BE2C (cell line): ENCODE results near the gene CFAP46.

Source experiments
- DNase-seq: peaks from one replicate; pipeline ENCODE4 v3.0.0-alpha.2; 2020
- H3K27me3 ChIP-seq: fragments of 250-450 bp; sonication (Bioruptor Pico); 2 replicates; pipeline ENCODE4 v1.5.1; 2020; ENCODE audit warnings: mild to moderate bottlenecking
- H3K36me3 ChIP-seq: fragments of 250-450 bp; sonication (Bioruptor Pico); 2 replicates; pipeline ENCODE4 v1.5.1; 2020; ENCODE audit warnings: mild to moderate bottlenecking
- H3K4me1 ChIP-seq: fragments of 250-450 bp; sonication (Bioruptor Pico); 2 replicates; pipeline ENCODE4 v1.5.1; 2020
- H3K4me3 ChIP-seq: 2 replicates; pipeline ENCODE4 v1.5.1; 2011; ENCODE audit warnings: low read depth, low read length
- H3K9me3 ChIP-seq: fragments of 250-450 bp; sonication (Bioruptor Pico); 2 replicates; pipeline ENCODE4 v1.5.1; 2020
- CTCF ChIP-seq: IDR thresholded peaks from 2 replicates; pipeline ENCODE4 v1.5.1; 2012; ENCODE audit warnings: mild to moderate bottlenecking, low read depth, low read length

Gene CFAP46

GRCh38 chr10:132763545-132763944 is 178.8 kb downstream of the CFAP46 start:
- TF ChIP-seq CTCF, result no peak
- no peak for DNase-seq
- Histone ChIP-seq H3K4me1 (no peaks in the 10 kb centered on the region), H3K27me3 (no peaks in the 10 kb centered on the region), H3K9me3 (no peaks in the 10 kb centered on the region), H3K4me3 (no peak overlapping the region), H3K36me3 (no peaks in the 10 kb centered on the region)

DNA sequence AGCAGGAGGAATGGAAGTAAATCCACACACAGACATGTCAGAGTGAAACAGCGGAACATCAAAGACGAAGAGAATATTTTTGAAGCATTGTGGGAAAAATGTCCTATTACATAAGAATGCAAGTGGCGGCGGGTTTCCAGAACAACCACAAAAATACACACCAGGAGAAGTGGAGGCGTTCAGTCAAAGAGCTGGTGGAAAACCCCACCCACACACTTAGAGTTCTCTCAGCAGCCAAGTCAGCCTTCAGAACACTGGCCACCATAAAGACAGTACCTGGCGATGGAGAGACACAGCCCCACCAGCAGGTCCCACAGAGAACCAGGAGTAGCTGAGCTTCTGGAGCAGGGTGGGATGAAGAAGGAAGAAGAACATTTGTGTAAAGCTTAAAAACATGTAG is 180.1 kb downstream of the CFAP46 start:
- Histone ChIP-seq H3K9me3 (no peaks in the 10 kb centered on the region), H3K4me3 (no peak overlapping the region), H3K4me1 (no peaks in the 10 kb centered on the region), H3K36me3 (no peaks in the 10 kb centered on the region), H3K27me3 (no peaks in the 10 kb centered on the region)
- no peak for TF ChIP-seq CTCF
- no peak for DNase-seq

DNA sequence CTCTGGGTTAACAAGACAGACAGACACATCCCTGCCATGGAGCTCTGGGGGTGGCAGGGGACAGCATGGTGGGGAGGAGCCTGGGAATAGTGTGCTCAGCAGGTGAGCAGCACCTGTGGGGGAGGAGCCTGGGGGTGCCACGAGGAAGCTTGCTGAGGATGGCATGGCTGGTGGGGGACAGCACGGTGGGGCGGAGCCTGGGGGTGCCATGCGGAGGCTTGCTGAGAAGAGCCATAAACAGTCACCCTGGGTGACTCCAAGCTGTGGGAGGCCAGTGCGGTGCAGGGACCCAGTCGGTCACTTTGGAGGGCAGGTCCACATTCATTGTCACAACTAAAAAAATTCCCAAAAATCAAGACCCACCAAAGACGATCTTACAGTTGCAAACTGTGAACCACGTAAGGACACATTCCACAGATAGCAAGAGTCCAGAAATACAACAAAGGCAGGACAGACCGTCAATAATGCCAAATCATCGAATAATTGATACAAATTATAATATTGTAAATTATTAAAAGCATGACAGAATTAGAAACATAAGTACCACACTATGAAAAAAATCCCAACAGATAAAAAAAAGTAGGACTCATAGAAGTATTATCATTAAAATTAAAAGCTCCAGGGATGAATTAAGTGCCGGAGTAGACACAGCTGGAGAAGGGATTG is 180.8 kb downstream of the CFAP46 start:
- Histone ChIP-seq H3K4me1 (no peaks in the 10 kb centered on the region), H3K4me3 (no peak overlapping the region), H3K9me3 (no peaks in the 10 kb centered on the region), H3K27me3 (no peaks in the 10 kb centered on the region), H3K36me3 (no peaks in the 10 kb centered on the region)
- TF ChIP-seq CTCF, result no peak
- no peak for DNase-seq

GRCh38 chr10:132758865-132759264 is 183.5 kb downstream of the CFAP46 start:
- no peak overlapping the region for H3K4me3 ChIP-seq
- H3K36me3 ChIP-seq, result no peaks in the 10 kb centered on the region
- TF ChIP-seq CTCF, result no peak
- no peak for DNase-seq
- no peaks in the 10 kb centered on the region for H3K9me3 ChIP-seq
- H3K27me3 ChIP-seq, result no peaks in the 10 kb centered on the region
- no peaks in the 10 kb centered on the region for H3K4me1 ChIP-seq
